HG03060 (cell line): ENCODE results near the gene HBA2.
"Not testable (repeated sequence)": the region's sequence is repeated elsewhere in the genome, so short reads cannot be mapped to it uniquely, and the experiment has no call there.

Experiments
- ATAC-seq: cut with Tn5 transposase; IDR thresholded peaks from one replicate; pipeline ENCODE4 v1.9.1; 2021; ENCODE audit warnings: low read depth, moderate number of reproducible peaks; ENCODE audit not compliant: unreplicated experiment

Gene HBA2

GRCh38 chr16:154217-155030 is 18.3 kb upstream of the HBA2 start:
- ATAC-seq = no peak

GRCh38 chr16:155031-155398 is 17.7 kb upstream of the HBA2 start:
- no peak for ATAC-seq

GRCh38 chr16:159136-159849 is 13.4 kb upstream of the HBA2 start:
- ATAC-seq = no peak

- not testable (repeated sequence) for ATAC-seq
Observed at GRCh38 chr16:160242-160641, 12.4 kb upstream of the HBA2 start.

- no peak for ATAC-seq
Observed at GRCh38 chr16:160691-161190, 11.9 kb upstream of the HBA2 start.

GRCh38 chr16:162271-162991 is 10.2 kb upstream of the HBA2 start:
- no peak for ATAC-seq

- not testable (repeated sequence) for ATAC-seq
Observed at GRCh38 chr16:163139-163538, 9.5 kb upstream of the HBA2 start.

- ATAC-seq = not testable (repeated sequence)
Observed at GRCh38 chr16:163696-164095, 9.0 kb upstream of the HBA2 start.

GRCh38 chr16:164134-164823 is 8.4 kb upstream of the HBA2 start:
- not testable (repeated sequence) for ATAC-seq

GRCh38 chr16:164827-165538 is 7.7 kb upstream of the HBA2 start:
- no peak for ATAC-seq

GRCh38 chr16:165539-166374 is 6.9 kb upstream of the HBA2 start, which contains the start of gene HBM:
Gene HBM, plus strand, starts transcription at chr16:165978. Its CDS starts 20 bp downstream, at chr16:165998.
- ATAC-seq = no peak

- no peak for ATAC-seq
Observed at GRCh38 chr16:166375-167121, 6.1 kb upstream of the HBA2 start.

- ATAC-seq = no peak
Observed at GRCh38 chr16:167122-167690, 5.5 kb upstream of the HBA2 start.

GRCh38 chr16:168424-168823 is 4.3 kb upstream of the HBA2 start:
- no peak for ATAC-seq

- no peak for ATAC-seq
Observed at GRCh38 chr16:169014-169413, 3.7 kb upstream of the HBA2 start.

GRCh38 chr16:170088-170507 is 2.6 kb upstream of the HBA2 start:
- not testable (repeated sequence) for ATAC-seq

- ATAC-seq = no peak
Observed at GRCh38 chr16:170788-171187, 1.9 kb upstream of the HBA2 start.
